ENCODE data around the gene WDR20.

The WDR20 gene

DNA sequence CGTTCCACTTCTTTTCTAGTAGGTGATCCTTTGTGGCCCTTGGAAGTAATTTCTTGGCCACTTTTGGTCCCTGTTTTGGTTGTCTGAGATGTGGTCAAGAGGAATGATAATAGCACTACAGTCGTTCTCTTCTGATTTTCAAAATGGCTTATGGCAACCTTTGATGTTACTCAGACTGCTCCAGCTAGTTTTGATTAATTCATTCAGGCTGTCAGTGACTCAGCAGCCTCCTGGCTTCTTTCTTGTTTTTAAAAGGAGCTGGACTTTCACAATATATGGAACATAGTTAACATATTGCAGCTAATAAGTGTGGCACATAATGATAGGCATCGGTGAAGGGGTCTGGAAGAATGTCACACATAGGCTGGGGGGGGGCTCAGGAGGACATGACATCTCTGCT is 47.3 kb downstream of the WDR20 start:
- Histone ChIP-seq H4K20me1 (ENCODE audit: insufficient read depth, low read length, poor library complexity, severe bottlenecking) (peaks cover 31% of the 10 kb centered on the region), H3F3A (ENCODE audit: low read depth) (no peaks in the 10 kb centered on the region), H3K4me1 (ENCODE audit: insufficient read depth, low read length, poor library complexity, severe bottlenecking) (peaks cover 6% of the 10 kb centered on the region), H3K9me2 (replicated peaks; ENCODE audit: low read depth, low read length) (no peaks in the 10 kb centered on the region), H3K9me3 (ENCODE audit: insufficient read depth, low read depth, low read length) (no peaks in the 10 kb centered on the region), H3K9ac (ENCODE audit: low read depth, low read length, poor library complexity, severe bottlenecking) (no peak overlapping the region), H3K79me2 (ENCODE audit: insufficient read depth, low read length) (peaks cover 93% of the 10 kb centered on the region), H3K4me2 (ENCODE audit: low read depth, low read length, poor library complexity, severe bottlenecking) (no peak overlapping the region), H2AFZ (ENCODE audit: low read length) (no peak overlapping the region), H3K27me3 (ENCODE audit: insufficient read depth, low read length, poor library complexity, severe bottlenecking) (no peaks in the 10 kb centered on the region), H3K4me3 (ENCODE audit: low read length, poor library complexity, severe bottlenecking) (no peak overlapping the region), H3K36me3 (ENCODE audit: insufficient read depth, low read length) (0 out of 2 replicates have a peak, but pooled peaks cover 6% of the 10 kb centered on the region)
- TF ChIP-seq, protein P1, sequence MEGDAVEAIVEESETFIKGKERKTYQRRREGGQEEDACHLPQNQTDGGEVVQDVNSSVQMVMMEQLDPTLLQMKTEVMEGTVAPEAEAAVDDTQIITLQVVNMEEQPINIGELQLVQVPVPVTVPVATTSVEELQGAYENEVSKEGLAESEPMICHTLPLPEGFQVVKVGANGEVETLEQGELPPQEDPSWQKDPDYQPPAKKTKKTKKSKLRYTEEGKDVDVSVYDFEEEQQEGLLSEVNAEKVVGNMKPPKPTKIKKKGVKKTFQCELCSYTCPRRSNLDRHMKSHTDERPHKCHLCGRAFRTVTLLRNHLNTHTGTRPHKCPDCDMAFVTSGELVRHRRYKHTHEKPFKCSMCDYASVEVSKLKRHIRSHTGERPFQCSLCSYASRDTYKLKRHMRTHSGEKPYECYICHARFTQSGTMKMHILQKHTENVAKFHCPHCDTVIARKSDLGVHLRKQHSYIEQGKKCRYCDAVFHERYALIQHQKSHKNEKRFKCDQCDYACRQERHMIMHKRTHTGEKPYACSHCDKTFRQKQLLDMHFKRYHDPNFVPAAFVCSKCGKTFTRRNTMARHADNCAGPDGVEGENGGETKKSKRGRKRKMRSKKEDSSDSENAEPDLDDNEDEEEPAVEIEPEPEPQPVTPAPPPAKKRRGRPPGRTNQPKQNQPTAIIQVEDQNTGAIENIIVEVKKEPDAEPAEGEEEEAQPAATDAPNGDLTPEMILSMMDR (conservative IDR thresholded peaks at IDR 0.05; ENCODE audit: low read length) = no peak
- no peak for TF ChIP-seq EZH2phosphoT487 (IDR thresholded peaks at IDR 0.05; ENCODE audit: borderline replicate concordance)

DNA sequence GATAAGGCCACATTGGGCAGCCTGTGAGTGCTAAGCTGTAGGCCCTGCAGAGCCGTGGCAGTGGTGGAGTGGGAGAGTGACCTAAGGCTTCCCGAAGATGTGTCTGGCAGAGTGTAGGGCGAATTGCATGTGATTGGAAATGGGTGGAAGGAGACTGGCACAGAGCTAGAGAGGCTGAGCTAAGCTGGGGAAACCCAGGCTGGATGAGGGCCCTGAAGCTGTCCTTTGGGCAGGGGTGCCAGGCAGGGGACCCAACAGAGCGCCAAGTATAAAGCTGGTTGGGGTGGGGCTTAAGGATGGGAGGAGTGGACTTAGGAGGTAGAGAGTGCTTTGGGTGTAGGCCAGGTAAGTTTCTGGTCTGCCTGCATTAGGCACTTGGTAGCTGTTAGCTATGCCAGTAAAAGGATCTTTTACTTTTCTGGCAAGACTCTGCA is 47.9 kb downstream of the WDR20 start:
- Histone ChIP-seq H3K4me2 (ENCODE audit: low read depth, low read length, poor library complexity, severe bottlenecking) (no peak overlapping the region), H3K9me3 (ENCODE audit: insufficient read depth, low read depth, low read length) (no peaks in the 10 kb centered on the region), H3F3A (ENCODE audit: low read depth) (no peaks in the 10 kb centered on the region), H2AFZ (ENCODE audit: low read length) (no peak overlapping the region), H3K27me3 (ENCODE audit: insufficient read depth, low read length, poor library complexity, severe bottlenecking) (no peaks in the 10 kb centered on the region), H3K4me3 (ENCODE audit: low read length, poor library complexity, severe bottlenecking) (no peak overlapping the region), H3K36me3 (ENCODE audit: insufficient read depth, low read length) (0 out of 2 replicates have a peak, but pooled peaks cover 6% of the 10 kb centered on the region), H3K9me2 (replicated peaks; ENCODE audit: low read depth, low read length) (no peaks in the 10 kb centered on the region), H4K20me1 (ENCODE audit: insufficient read depth, low read length, poor library complexity, severe bottlenecking) (peaks cover 34% of the 10 kb centered on the region), H3K79me2 (ENCODE audit: insufficient read depth, low read length) (peaks cover 90% of the 10 kb centered on the region), H3K4me1 (ENCODE audit: insufficient read depth, low read length, poor library complexity, severe bottlenecking) (peaks cover 6% of the 10 kb centered on the region), H3K9ac (ENCODE audit: low read depth, low read length, poor library complexity, severe bottlenecking) (no peak overlapping the region)
- TF ChIP-seq, protein P1 (conservative IDR thresholded peaks at IDR 0.05; ENCODE audit: low read length) = no peak
- no peak for TF ChIP-seq EZH2phosphoT487 (IDR thresholded peaks at IDR 0.05; ENCODE audit: borderline replicate concordance)

DNA sequence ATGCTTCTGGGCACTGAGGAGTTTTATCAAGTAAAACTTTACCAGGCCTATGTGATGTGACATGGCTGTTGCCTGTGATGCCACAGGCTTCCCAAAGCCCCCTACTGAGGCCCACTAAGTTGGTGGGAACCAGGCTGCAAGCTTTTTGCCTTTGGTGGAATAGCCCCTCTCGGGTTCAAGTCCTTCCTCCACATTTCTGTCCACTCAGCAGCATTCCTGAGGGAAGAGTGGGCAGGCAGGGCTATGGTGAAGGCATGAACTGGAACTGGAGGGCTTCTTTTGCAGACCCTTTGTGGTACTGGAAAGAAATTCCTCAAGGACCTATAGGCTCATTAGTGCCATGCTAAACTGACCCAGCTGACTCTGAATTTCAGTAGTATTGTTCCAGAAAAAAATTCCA is 48.5 kb downstream of the WDR20 start:
- Histone ChIP-seq H3K4me3 (ENCODE audit: low read length, poor library complexity, severe bottlenecking) (no peak overlapping the region), H3F3A (ENCODE audit: low read depth) (no peaks in the 10 kb centered on the region), H4K20me1 (ENCODE audit: insufficient read depth, low read length, poor library complexity, severe bottlenecking) (peaks cover 35% of the 10 kb centered on the region), H3K4me1 (ENCODE audit: insufficient read depth, low read length, poor library complexity, severe bottlenecking) (peaks cover 6% of the 10 kb centered on the region), H3K79me2 (ENCODE audit: insufficient read depth, low read length) (peaks cover 86% of the 10 kb centered on the region), H3K4me2 (ENCODE audit: low read depth, low read length, poor library complexity, severe bottlenecking) (no peak overlapping the region), H3K36me3 (ENCODE audit: insufficient read depth, low read length) (0 out of 2 replicates have a peak, but pooled peaks cover 6% of the 10 kb centered on the region), H3K9ac (ENCODE audit: low read depth, low read length, poor library complexity, severe bottlenecking) (no peak overlapping the region), H3K9me2 (replicated peaks; ENCODE audit: low read depth, low read length) (no peaks in the 10 kb centered on the region), H3K27me3 (ENCODE audit: insufficient read depth, low read length, poor library complexity, severe bottlenecking) (no peaks in the 10 kb centered on the region), H2AFZ (ENCODE audit: low read length) (no peak overlapping the region), H3K9me3 (ENCODE audit: insufficient read depth, low read depth, low read length) (no peaks in the 10 kb centered on the region)
- TF ChIP-seq, protein P1 (conservative IDR thresholded peaks at IDR 0.05; ENCODE audit: low read length) = no peak
- no peak for TF ChIP-seq EZH2phosphoT487 (IDR thresholded peaks at IDR 0.05; ENCODE audit: borderline replicate concordance)

All from Loucy (cell line).